GM11168 (cell line): ENCODE results near the gene RIMKLA.

Experiments
- in situ Hi-C: fragments of 300-500 bp; cut with MboI; formaldehyde crosslinking; loops from one replicate; pipeline ENCODE4 v1.12.0; 2022; ENCODE audit warnings: low sequenced_read_pairs; ENCODE audit not compliant: unreplicated experiment

The RIMKLA gene

GRCh38 chr1:42368096-42368795 is 12.3 kb upstream of the RIMKLA start:
- in situ Hi-C loops, result no loop called here

- in situ Hi-C loops, result no loop called here
Observed at GRCh38 chr1:42369471-42369870, 11.1 kb upstream of the RIMKLA start.

DNA sequence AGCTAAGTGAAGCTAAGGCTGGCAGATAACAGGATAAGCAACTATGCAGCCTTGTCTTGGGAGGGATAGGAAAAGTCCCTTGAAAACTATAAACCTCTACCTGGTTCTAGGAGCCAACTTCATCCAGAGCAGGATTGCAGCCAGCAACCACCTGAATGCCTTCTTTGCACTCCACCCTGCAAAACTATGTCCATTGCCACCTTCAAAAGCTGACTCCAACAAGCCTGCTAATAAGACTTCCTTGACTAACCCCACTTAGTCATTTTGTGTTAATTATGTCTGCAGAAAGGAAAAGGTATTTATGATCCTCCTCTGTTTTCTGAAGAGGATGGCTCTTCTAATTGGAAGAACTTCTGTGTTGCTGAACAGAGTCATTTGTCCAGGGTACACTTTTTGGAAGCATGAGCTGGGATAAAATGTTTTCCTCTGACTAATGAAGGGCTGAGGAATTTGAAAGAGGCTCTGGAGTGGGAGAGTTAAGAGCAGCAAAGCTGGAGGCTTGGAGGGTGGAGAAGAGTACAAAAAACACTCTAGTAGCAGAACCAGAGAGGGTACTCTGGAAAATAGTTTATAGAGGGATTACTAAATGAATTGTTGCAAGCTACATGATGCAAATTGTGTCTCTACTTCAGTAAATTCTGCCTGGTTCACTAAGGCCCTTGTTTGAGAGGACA is 9.6 kb upstream of the RIMKLA start:
- in situ Hi-C loops, result no loop called here

DNA sequence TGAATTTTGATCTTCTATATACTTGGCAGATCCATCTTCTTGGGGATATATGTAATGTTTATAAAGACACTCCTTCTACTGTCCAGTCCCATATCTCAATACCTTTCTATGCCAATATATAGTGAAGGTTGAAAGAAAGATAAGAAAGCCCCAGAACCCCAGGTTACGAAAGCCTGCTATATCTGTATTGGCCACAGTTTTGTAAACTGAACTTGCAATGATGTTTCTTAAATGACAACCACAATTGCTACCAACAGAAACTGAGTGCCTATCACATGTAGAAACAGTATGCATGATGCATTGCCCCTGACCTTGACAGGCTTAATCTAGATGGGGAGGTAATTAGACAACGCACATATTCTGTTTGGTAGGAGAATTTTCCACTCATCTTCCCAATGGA is 7.8 kb upstream of the RIMKLA start:
- in situ Hi-C loops, result no loop called here

DNA sequence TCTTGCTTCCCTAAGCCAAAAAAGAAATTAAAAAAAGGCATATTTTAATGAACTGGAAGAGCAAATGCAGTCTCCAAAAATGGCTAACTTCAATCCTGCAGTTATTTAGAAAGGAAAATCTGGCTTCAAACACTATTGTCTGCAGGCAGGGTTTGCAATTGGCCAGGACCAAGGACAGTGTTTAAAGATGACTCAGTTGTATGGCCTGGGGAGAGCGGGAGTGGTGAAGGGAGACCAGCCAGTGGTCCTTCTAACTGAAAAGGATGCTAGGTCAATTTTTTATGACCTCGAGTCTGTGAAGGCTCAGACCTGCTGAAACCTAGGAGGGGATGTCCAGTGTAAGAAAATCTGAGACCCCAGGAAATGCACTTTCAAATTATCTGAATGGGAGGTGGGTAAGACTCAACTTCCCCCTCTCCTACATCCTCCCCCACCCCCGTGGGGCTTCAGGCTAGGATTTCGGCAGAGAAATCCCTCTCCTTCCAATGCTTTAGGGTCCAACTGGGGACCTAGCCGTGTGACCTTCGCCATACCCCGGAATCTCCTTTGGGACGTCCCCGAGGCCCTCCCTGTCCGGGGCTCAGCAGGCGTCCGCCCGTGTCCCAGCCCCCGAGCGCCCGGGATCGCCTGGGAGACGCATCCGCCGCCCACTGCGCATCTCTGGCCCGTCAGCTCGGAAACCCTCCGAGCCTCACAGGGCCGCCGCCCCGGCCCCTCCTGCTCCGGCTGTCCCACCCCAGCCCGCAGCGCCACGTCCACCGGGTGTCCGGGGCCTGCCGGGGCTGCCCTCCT is 602 bp upstream of the RIMKLA start:
- in situ Hi-C loops, result no loop called here

DNA sequence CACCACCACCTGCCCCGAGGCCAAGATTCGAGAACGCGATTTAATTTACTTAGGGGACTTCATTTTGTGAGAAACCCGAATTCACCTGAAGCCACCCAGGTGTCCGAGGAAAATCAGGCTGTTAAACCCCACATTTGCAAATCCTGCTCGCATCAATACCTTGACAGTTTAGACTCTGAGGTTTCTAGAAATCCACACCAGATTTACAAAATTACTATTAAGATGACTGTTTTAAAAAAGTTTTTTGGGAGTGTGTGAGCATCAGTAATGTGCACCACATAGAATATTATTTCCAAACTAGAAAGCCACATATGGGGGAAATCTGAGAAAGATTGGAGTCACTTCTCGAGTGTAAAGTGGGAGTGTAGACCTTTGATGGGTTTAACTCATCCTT is 685 bp downstream of the RIMKLA start:
- in situ Hi-C loops, result no loop called here

- in situ Hi-C loops, result no loop called here
Observed at GRCh38 chr1:42385283-42385682, 4.7 kb downstream of the RIMKLA start.

- in situ Hi-C loops, result no loop called here
Observed at GRCh38 chr1:42386051-42386450, 5.5 kb downstream of the RIMKLA start.

DNA sequence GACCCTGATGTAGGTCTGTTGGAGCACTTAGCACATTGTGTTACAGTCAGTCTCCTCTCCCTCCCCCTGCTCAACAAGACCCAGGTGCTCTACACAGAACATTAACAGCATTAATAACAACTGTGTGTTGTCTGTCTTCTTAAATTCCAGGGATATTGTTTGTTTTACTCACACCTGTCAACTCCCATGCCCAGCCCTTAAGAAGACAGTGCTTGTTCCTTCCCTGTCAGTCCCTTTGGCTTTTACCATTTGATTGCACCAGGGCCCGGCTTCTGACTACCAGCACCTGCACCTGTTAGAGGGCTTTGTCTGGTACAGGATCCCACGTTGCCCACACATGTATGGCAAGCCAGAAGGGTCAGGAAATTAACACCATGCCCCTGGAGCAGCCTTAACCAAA is 11.7 kb downstream of the RIMKLA start:
- in situ Hi-C loops, result no loop called here

DNA sequence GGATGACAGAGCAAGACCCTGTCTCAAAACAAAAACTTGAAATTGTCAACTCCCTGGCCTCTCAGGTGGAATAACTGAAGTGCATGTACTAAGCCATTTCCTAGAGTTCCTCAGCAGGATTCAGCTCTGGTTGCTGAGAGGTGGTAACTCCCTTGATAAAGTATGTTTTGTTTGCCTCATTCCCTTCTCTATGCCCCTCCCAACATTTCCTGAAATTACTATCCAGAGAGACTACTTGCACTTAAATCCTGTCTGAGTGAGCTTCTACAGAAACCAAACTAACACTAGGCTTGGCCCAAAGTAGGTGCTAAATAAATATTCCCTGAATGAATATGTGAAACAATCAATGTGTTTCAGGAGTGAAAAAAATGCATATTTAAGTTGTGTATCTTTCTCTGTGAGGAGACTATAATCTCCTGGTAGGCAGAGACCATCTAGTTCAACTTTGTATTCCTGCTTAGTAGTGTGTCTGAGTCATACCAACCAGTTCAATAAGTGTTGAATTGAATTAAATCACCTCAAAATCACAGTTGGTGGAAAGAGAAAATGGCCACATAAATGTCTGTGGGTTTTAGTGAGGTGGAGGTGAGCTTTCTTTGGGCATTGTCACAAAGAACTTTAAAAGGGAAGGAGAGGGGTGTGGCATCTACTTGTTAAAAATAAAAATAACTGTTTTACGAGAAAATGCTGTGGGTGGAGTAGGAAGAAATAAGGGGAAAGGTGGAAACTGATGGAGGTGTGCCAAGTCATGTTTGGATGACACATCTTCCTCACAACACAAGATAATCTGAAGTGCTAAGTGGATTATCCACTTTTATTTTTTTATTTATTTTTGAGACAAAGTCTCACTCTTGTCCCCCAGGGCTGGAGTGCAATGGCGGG is 12.6 kb downstream of the RIMKLA start:
- in situ Hi-C loops, result no loop called here

GRCh38 chr1:42399315-42400100 is 18.9 kb downstream of the RIMKLA start:
- in situ Hi-C loops, result no loop called here

- in situ Hi-C loops, result no loop called here
Observed at GRCh38 chr1:42403880-42404400, 23.3 kb downstream of the RIMKLA start.

GRCh38 chr1:42414551-42415496 is 34.2 kb downstream of the RIMKLA start:
- in situ Hi-C loops, result no loop called here

- in situ Hi-C loops, result no loop called here
Observed at GRCh38 chr1:42417166-42417565, 36.6 kb downstream of the RIMKLA start.

DNA sequence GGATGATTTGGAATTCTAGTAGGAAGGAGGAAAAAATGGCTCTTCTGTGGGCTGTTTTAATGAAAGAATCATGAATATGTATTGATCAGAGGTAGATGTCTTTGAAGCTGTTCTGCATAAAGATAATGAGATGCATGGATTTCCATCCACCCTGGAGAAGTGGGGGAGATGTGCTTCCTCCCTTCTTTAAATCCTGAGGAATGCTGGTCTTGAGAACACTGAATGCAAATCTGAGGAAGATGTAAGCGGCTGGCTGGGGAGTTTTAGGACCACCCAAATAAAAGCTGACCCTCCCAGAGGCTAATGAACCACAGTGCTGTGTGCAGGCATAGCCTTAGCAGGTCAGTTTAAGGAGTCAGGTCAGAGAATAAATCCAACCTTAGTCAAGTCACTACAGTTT is 37.9 kb downstream of the RIMKLA start:
- in situ Hi-C loops, result no loop called here

DNA sequence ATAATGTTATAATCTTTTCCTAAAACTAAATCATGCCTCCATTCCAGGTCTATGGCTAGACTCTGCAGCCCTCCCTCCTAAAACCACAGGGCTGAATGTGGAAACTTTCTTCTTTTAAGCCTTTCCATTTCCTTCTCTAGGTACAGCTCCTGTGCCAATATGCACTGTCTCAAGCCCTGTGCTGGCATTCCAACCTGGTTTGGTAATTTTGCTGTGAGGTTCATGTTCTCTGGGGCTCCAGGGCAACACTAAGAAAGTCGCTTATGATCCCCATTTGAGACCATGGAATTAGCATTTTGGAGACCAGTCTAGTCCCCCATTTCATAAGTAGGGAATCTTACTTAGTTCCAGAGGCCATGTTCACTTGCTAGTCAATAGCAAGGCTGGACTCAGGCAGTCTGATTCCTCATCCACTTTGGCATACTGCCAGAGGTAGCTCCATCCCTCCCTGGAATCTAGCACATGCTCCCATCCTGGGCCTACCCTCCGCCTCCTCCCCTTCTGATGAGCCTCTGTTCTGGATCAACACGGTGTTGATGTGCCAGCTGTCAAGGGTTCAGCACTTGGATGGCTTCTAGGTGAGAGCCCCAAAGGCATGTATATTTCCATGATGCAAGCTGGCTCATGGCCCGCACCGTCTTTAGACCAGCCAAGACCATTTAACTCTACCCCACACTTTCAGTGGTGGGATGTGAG is 38.7 kb downstream of the RIMKLA start:
- in situ Hi-C loops, result no loop called here

DNA sequence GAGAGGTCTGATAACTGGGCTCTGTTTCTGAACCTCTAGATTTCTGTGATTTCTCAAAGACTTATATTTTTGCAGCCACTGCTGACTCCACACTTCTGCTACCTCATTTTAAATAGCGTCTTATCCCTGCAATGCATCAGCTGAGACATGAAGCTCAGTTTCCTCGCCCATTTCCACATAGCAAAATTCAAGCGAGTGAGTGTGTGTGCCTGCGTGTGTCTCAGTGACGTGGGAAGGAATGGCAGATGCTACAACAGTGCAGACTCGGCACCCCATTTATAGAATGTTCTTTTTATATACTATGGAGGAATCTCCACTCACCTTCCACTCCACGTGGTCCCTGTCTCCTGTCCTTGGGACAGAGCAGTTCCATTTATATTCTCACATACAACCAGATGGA is 39.5 kb downstream of the RIMKLA start:
- in situ Hi-C loops, result no loop called here
